GM18870 (cell line): ENCODE data around the gene APBA2.
"Not testable (repeated sequence)": the region's sequence is repeated elsewhere in the genome, so short reads cannot be mapped to it uniquely, and the experiment has no call there.

Experiments used
- ATAC-seq: cut with Tn5 transposase; IDR thresholded peaks from one replicate; pipeline ENCODE4 v1.9.1; 2021; ENCODE audit warnings: moderate library complexity; ENCODE audit not compliant: unreplicated experiment

APBA2 gene

DNA sequence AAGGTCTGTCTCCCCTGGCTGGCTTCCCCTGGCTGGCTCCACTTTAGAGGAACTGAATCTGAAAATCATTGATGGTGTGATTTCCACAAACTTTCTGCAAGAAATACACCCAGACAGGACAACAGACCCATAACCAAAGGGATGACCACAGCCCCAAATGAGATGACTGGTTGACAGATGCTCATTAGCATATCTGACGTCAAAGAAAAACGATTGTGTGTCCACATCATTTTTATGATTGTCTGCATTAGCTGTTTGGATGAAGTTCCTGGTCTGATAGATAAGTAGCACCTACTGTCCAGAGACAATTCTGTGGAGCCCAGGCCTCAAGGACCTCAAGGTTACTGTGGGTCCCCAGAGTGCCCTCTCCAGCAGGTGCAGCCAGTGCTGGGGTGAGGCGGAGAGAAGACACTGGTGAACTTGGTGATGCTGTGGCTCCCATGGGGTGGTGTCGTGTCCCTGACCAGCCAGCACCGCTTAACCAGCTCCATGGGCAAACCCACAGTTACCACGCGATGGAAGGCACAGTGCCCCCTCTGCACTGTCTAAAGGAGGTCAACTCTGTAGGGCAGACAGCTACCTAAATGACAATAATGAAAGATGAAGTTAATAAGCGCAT lies 256.5 kb downstream of the APBA2 start:
- no peak for ATAC-seq

DNA sequence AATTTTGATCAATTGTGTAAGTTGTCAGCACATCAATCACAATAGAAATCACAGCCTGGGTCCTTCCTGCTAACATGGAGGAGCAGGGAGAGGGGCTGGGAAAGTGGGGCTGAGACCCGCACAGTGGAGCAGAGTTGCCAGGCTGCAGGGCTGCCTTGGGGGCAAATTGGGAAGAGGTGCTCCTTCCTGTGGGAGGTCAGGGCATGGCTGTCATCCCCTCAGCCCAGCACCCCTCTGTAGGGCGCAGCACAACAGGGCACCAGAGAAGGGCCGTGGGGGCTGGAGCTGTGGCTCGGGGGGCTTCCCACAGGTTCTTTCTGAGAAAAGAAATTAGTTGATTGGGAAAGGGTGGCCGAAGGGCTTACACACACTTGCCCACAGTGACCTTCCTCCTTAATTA lies 257.5 kb downstream of the APBA2 start:
- no peak for ATAC-seq

DNA sequence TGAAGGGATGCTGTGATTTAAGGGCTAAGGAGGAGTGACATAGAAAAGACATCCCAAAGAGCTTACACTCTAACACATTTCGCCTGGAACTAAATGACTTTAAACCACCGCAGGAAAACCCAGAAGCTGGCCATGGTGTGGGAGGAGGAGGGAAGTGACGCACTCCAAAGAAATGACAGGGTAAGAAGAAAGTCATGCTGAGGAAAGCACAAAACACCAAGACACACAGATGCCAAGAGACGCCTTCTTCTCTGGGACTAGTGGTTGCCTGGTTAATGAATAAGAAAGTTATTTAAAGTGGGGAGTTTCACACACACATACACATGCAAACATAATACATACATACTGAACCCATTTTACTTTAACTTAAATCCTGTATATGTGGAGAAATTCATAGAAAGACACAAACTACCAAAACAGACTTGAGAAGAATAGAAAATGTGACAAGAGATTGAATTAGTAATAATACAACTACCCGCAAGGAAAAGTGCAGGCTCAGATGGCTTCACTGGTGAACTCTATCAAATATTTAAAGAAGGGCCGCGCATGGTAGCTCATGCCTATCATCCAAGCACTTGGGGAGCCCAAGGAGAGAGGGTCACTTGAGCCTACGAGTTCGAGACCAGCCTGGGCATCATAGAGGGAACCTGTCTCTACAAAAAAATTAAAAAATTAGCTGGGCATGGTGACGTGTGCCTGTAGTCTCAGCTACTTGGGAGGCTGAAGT lies 258.3 kb downstream of the APBA2 start:
- no peak for ATAC-seq

DNA sequence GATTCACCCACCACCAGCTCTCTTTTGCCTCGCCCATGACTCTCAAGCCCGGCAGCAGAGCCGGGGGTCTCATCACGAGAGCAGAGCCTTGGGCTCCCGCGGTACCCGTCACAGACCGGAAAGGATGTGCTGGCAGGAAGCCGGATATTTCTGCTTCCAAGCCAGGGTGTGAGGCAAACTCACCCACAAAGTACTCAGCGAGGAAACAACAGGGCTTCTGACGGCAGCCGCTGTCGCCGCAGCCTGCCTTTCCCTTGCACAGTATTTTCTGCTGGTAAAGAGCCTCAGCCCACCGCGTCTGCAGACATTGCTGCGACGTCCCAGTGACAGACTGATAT lies 263.9 kb downstream of the APBA2 start:
- no peak for ATAC-seq

DNA sequence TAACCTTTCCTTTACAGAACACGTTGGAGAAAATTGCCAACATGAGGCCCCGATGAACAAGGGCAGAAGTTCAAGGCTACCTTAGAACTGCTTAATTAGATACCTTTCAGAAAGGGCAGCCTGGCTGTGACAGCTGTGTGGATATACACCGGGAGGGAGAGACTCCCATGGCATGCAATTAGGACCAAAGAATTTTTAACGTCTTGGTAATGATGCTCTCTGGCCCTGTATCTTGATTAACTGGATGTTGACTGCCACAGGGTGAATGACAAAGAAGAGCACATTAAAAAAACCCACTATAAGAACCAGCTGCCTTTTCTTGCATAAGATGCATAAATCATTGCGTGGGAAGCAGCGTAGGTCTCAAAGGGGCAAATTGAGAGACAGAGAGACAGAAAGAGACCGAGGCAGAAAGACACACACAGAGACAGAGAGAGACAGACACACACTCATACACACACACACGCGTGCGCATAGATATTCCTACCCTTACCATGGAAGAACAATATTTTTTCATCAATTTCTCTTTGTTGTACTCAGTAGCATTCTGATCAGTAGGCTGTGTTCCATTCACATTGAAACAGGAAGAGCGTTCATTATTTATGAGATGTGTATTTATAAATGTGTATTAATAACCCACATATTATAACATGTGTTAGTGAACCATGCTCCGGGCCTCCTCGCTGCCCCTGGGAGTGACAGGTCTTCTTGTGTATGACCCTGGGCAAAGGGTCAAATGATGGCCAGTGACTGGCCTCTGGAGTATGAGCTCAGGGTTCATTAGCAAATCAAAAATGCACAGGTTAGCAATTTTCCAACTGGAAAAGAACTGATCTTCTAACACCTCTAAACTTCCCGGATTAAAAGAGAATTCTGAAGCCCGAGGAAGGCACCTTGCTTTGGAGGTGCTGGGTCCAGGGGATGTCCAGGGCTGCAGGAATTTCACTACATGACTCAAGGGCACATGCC lies 265.0 kb downstream of the APBA2 start:
- no peak for ATAC-seq

DNA sequence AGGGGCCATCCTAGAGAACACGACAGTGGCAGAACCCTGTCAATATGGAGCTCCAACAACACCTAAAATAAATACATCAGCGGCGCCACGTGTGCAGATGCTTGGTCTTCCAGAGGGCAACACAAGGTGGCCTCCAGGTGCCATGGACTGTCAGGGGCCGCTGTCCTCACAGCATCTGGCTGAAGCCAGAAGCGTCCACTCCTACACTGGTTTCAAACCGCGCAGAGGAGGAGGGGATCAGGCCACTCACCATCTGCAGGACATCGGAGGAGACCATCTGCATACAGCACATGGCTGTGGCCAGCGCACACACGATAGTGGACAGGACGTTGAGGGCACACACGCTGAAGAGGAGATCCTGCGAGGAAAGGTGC lies 265.7 kb downstream of the APBA2 start:
- ATAC-seq, result no peak

DNA sequence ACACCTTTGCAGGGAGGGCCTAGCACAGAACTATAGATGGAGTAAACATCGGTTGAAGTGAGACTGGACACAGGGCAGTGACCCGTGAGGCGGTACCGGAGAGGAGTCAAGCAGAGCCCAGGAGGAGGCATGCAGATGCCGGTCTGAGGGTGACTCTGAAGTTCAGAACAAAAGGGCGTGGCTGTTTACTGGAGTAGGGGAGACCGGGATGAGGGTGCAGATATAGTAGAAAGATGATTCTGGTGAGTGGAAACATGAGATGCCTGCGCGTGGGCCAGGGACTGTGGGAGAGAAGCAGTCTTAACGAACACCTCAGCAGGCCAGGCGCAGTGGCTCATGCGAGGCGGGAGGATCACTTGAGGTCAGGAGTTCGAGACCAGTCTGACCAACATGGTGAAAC lies 270.7 kb downstream of the APBA2 start:
- no peak for ATAC-seq

DNA sequence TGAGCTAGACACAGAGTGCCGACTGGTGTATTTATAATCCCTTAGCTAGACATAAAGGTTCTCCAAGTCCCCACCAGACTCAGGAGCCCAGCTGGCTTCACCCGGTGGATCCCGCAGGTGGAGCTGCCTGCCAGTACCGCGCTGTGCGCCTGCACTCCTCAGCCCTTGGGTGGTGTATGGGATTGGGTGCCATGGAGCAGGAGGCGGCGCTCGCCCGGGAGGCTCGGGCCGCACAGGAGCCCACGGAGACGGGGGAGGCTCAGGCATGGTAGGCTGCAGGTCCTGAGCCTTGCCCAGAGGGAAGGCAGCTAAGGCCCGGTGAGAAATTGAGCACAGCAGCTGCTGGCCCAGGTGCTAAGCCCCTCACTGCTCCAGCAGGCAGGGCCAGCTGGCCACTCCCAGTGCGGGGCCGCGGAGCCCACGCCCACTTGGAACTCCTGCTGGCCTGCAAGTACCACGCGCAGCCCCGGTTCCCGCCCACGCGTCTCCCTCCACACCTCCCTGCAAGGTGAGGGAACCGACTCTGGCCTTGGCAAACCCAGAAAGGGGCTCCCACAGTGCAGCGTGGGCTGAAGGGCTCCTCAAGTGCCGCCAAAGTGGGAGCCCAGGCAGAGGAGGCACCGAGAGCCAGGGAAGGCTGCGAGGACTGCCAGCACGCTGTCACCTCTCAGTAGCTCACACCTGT lies 274.1 kb downstream of the APBA2 start:
- ATAC-seq, result no peak

DNA sequence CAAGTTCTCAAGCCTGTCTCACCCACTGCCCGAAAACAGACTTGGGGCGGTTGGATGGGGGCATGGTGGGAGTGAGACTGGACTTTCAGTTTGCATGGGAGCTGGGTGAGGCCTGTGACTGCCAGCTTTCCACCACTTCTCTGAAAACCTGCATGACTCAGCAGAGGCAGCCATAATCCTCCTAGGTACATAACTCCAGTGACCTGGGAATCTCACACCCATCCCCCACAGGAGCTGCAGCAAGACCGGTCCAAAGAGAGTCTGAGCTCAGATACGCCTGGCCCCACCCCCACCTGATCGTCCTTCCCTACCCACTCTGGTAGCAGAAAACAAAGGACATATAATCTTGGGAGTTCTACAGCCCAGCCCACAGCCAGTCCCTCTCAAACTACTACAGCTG lies 276.6 kb downstream of the APBA2 start:
- no peak for ATAC-seq

DNA sequence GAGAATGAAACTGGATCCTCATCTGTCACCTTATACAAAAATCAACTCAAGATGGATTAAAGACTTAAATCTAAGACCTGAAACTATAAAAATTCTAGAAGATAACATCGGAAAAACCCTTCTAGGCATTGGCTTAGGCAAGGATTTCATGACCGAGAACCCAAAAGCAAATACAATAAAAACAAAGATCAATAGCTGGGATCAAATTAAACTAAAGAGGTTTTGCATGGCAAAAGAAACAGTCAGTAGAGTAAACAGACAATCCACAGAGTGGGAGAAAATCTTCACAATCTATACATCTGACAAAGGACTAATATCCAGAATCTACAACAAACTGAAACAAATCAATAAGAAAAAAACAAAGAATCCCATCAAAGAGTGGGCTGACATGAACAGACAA lies 281.3 kb downstream of the APBA2 start:
- ATAC-seq, result not testable (repeated sequence)
